GM19438 (cell line): ENCODE data around the gene ADGRL3.
"Not testable (repeated sequence)": the region's sequence is repeated elsewhere in the genome, so short reads cannot be mapped to it uniquely, and the experiment has no call there.

Experiments used
- ATAC-seq: cut with Tn5 transposase; IDR thresholded peaks from one replicate; pipeline ENCODE4 v1.9.1; 2021; ENCODE audit warnings: low read depth; ENCODE audit not compliant: unreplicated experiment

Gene ADGRL3

DNA sequence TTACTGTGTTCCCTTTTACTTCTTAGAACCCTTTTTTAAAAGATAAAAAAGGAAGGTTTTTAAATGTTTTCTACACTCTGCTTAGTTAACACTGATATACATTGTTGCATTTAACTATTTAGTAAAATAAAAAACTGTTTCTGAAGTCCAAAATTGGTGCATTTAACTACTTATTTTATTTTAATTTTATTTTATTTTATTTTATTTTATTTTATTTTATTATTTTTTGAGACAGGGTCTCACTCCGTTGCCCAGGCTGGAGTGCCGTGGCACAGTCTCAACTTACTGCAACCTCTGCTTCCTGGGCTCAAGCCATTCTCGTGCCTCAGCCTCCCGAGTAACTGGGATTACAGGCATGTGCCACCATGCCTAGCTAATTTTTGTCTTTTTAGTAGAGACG is 652.0 kb downstream of the ADGRL3 start:
- not testable (repeated sequence) for ATAC-seq

DNA sequence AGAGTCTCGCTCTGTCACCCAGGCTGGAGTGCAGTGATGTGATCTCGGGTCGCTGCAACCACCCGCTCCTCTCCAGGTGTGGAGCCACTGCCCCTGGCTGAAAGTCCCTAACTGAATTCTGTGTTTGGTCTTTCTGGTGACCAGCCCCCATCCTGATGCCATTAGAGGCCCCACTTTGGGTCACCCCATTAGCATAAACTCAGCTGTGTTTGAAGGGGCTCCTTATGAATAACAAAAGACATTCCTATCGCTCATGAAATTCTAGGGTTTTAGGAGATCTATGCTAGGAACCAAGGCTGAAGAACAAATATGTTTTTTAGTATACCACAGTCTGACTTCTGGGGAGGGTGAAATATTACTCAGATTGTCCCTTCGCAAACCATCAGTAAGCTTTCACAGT is 652.9 kb downstream of the ADGRL3 start:
- no peak for ATAC-seq

DNA sequence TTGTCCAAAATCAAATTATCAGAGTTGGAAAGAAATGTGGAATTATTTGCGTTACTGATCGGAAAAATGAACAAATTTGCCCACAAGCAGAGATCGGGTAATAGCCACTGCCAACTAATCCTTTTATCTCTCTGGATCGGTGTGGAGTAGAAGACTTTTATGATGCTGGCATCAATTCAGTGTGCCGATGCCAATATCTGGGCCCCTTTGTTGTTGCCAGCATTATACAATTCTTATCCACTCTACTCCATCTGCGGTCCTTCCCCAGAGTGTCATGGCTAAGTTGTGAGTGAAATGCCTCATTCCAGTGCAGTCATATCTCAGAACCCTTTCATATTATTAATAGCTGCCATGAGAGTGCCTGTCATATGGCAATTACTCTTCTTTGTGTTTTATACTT is 660.2 kb downstream of the ADGRL3 start:
- ATAC-seq, result no peak

DNA sequence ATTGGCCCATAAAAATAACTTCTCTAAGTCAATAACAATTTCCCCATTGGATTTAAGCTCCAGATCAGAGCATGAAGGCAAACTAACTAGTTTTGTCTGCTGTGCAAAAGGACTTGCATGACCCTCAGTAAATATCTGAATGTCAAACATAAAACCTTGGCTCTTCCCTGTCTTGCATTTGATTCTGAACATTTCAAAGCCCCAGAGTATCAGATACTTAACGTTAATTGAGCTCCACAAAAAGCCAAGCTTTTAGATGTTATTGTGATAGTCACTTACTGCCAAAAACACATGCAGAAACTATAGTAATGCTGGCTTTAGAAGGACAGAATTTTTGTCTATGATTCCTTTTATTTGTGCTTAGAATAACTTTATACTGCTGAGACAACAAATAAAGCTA is 664.2 kb downstream of the ADGRL3 start:
- no peak for ATAC-seq

DNA sequence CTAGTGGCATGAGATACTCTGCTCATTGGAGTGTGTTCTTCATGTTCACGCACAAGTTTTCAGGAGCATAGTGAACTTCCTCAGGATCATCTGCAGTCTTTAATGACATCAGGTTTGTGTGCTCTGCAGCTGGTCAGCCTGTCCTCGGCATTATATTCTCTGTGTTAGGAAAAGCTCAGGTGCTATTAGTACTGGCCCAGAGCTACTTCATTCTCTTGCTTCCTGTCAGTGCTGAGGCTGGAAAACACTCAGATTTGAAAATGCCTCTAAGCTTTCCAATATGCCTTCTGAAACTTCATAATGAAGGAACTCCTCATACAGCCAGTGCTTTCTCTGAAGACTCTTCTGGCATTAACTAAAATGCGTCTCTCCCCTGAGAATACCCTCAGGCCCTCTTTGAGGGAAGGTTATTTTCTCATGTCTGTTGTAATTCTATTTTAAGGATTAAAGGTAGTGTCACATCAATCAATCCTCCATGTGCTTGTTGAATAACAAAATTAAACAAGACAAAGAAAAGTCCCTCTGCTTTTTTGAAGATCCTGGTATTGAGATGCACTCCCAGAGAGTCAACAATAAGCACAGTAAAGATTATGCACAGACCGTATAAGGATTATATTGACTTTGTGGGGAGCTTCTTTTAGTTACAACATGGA is 666.4 kb downstream of the ADGRL3 start:
- ATAC-seq, result no peak

DNA sequence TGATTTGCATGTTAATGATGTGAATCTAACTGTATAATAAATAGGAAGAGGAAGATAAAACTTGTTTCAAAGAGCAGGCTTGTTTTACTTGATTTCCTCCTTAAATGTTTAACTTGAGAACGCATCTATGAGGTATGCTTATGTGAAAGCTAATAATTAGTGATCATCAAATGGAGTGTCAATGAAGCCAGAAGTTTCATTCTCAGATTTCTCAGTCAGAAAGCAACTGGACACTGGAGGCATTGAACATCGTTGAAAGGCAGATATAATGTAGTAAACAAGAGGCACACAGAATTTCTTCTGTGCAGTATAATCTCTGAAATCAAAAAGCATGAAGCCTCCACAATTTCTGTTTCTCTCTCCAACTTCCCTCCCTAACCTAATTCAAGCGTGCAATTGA is 672.9 kb downstream of the ADGRL3 start:
- ATAC-seq, result no peak

DNA sequence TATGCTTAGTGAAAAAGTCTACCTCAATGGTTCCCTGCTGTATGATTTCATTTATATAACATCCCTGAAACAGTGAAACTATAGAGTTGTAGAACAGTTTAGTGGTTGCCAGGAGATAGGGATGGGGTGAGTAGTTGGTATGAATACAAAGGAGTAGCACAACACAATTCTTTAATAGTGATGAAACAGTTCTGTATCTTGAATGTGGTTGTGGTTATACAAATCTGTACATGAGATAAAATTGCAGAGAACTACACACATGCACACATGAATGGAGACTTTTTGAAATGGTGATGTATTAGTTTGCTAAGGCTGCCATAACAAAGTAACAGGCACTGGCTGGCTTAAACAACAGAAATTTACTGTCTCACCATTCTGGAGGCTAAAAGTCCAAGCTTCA is 677.1 kb downstream of the ADGRL3 start:
- ATAC-seq, result no peak

DNA sequence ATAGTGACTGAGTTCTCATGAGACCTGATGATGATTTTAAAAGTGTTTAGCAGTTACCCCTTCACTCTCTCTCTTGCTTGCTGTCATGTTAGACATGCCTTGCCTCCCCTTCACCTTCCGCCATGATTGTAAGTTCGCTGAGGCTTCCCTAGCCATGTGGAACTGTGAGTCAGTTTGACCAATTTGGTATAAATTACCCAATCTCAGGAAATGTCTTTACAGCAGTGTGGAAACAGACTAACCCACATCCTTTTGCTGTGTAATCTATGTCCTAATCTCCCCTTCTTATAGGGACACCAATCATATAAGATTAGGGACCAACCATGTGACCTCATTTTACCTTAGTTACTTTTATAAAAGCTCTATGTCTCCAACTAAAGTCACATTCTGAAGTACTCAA is 677.8 kb downstream of the ADGRL3 start:
- no peak for ATAC-seq

DNA sequence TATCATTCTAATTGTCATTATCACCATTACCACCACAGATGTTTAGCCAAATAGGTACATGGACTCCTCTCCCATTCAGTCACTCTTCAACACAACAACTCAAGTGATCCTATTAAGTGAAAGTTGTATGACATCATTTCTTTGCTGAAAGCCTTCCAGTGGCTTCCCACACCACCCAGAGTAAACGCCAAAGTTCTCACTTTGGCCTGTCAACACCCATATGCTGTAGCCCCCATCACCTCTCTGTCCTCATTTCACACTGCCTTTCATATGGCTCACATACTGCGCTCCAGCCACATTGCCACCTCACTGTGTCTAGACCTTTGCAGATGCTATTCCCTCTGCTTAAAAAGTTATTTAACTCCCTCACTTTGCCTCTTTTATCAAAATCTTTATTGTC is 682.3 kb downstream of the ADGRL3 start:
- ATAC-seq, result no peak

DNA sequence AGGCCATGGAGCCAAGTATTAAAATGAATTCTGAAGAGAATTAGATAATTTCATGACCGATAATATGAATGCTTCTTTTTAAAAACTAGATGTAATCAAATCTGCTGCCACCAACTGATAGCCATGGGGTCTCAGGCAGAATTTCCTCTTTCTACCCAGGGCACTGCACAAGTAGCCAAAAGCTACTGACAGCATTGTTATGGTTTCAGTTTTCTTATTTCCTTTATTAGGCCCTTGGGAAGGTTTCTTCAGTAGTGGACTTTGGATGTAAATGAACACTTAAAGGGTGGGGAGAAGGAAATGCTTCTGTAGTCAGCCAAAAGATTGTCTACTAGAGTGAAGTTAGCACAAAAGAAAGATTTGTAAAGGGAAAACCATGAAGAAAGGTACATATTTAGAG is 686.0 kb downstream of the ADGRL3 start:
- ATAC-seq, result no peak

DNA sequence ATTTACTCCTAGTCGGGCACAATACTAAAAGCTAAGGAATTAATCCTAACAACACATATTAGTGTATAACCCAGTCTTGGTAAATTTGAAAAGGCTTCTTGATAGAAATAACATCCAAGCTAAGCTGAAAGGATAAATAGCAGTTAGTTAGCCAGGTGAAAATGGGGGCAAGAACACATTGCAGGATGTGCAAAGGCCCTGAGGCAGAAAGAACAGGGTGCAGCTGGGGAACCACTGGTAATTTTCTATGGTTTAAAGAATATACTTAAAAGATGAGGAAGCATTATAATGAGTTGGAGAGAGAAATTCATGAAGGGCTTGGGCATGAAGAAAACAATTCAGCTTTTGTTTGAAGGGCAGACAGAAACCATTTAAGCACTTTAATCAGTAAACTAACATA is 689.0 kb downstream of the ADGRL3 start:
- ATAC-seq, result no peak

DNA sequence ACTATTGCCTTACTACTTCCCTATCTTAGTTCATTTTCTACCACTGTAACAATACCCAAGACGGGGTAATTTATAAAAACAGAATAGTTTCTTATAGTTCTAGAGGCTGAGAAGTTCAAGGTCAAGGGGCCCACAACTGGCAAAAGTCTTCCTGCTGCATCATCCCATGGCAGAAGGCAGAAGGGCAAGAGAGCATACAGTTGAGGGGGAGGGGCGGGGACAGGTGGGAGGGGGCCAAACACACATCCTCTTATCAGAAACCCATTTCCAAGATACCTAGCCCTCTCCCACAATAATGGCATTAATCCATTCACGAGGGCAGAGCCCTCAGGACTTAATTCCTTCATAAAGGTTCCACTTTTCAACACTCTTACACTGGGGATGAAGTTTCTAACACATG is 690.2 kb downstream of the ADGRL3 start:
- ATAC-seq, result no peak

DNA sequence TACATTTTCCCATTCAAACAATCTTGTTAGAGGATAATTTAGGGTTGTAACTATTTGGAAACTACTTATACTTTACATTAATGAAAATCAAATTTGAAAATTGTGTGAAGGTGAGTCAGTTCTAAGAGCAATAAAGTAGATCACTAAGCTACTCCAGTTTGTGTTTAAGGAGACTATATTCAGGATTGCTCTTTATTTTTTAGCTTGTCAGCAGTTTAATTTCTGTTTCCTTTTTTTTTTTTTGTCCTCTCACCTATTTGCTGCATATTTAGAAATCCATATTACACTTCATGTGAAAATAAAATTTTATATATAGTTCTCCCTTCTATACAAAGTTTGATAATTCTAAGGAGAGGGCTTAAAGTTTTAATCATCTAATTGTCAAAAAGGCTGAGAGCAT is 691.8 kb downstream of the ADGRL3 start:
- no peak for ATAC-seq

DNA sequence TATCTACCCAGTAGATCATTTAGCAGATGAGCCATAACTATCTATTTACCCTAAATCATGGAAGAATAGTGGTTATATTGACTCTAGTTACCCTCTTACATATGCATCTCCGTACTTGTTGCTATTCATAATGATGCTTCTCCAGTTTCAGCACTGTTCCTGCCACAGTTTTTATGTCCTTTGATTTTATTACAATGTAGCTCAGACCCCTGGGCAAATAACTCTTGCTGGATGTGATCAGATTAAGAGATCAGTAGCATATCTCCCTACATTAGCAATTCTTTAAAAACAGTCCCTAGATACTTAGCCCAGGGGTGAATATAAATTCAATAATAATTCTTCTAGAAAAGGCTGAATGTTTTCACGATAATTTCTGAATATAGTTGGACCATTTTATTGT is 696.5 kb downstream of the ADGRL3 start:
- no peak for ATAC-seq

DNA sequence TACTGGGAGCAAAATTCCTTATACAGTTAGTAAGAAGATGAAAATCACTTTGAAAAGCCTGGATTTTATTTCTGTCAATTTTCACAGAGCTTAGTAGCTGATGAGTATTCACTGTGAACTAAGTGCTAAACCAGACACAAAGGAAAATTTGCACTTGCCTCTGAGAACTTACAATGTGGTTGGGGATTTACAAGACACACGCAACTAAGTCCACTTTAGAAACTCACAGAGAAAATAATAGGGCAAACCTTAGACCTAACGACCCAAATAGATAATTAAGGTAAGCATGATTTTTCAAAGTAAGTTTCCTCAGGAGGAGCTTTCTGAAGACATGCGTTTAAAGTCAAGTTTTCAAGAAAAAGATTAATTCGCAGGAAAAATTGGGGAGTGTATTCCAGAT is 708.9 kb downstream of the ADGRL3 start:
- no peak for ATAC-seq

DNA sequence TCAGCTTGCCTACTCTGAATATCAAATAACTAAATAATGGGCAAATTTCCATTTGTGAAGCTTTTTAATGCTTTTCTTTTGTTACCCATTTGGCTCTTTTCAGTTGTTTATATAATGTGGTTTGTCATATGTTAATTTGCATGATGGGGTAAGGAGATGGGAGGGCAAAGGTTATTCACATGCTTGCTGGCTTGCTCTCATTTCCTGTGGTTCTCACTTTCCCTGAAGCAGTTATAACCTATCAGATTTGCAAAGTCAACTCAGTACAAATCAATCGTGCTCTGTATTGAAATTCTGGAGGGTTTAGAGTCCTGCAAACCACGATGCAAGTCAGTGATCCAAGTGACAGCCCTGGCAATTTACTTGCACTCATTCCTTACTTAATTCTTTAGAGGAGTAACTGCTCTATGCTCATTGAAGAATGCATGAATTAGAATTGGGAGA is 711.2 kb downstream of the ADGRL3 start:
- no peak for ATAC-seq

DNA sequence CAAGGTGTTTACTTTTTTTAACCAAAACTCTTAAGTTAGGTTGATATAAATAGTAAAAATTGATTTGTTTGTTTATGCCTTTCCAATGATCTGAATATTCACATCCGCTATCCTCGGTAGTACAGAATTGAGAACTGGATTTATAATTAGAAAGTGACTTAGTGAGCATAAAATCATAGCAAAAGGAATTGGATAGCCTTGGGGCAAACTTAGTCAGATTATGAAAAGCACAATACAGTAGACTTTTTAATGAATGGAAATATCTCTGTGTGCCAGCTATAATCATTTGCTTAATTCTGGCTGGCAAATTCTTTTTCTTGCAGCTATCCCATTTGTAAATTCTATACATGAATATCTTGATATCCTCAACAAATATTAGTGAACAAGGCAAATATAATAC is 713.5 kb downstream of the ADGRL3 start:
- no peak for ATAC-seq

DNA sequence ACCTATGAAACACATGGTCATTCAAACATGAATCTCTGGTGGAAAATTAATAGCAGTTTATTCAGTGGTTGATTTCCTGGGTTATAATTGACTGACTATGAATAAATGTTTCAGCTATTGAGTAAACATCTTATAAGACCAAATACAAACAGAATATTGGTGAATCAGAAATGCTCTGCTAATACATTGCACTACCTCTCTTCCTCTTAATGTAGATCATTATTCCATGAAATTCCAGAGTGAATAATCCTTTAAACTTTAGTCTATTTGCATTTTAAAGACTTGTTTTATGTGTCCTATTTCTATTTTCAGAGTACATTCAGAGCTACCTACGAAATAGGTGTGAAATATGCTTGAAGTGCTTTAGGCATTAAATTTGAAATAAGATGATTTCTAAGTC is 715.4 kb downstream of the ADGRL3 start:
- ATAC-seq, result no peak

DNA sequence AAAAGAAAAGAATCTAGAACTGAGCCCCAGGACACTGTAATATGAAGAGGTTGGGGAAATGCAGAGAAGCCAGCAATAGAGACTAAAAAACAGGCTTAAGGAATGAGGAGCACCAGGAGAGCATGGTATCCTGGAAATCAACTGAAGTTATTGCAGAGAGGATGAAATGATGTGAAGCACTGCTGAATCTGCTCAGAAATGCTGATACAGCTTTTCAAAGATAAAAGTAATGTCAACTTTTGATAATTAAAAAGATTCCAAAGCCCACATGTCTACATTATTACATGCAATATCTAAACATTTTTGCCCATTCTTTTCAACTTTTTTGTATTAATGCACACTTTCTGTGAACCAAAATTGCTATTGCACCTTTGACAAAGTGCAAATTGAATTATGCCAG is 718.4 kb downstream of the ADGRL3 start:
- no peak for ATAC-seq

DNA sequence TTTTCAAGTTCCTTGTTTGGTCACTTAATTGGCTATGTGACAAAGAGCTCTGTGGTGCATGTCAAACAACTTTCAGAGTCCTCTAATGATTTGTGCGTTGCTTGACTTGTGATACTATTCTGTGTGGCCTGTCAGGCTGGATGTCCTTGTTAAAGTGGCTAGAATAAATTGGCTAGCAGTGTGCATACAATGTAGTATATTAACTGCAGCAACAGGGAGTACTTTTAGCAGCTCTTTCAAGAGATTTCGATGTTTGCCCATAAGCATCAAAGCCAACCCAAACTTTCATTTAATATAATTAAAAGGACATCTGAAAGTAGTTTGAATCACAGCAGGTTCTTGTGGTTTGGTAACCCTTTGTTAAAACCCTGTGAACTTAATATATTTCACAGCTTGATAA is 718.9 kb downstream of the ADGRL3 start:
- ATAC-seq, result no peak

DNA sequence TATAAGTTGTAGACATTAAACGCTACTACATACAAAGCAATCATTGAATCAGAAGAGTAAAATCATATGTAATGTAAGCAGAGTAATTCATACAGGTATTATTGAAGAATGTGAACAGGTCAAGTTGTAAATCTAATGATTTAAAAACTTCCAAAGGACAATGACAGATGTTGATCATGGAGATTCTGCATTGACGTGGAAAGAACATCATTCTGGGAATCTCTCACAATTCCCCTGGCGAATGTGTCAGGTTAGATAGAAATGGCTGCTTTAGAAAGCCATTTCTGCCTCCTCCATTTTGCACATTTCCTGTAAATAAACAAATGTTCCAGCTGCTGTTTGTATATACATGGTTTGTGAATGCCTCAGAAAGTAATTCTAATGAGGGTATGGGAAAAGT is 719.4 kb downstream of the ADGRL3 start:
- ATAC-seq, result no peak

DNA sequence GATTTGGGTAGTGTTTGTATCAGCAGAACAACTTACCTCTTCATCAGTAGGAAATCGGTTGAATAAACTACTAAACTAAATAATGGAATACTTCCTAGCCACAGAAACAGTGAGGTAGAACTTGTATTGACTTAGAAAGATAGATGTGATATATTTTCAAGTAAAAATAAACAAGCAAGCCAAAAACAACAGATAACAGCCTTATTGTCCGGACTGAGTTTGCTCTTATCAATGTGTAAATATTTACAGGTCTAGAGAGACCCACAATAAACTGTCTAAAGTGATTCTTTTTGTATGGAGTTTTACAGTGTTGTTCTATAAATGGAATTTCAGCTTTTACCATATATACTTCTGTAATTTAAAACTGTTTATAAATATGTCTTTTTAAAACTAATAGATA is 721.8 kb downstream of the ADGRL3 start:
- ATAC-seq, result no peak

DNA sequence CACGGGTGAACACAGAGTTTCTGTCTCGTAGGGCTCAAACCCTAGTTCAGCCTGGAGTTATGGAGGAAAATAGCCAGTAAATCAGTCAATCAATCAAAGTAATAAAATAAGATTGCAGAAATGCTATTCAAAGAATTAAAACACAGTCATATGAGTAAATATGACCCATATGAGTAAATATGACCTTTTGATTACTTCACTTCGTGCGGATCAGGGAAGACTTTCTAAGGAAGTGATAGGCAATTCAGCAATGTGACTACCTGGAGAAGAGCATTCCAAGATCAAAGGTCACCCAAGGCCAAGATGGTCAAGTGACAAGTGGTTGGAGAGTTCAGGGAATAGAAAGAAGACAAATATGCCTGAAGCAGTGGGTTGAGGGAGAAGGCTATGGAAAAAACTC is 722.6 kb downstream of the ADGRL3 start:
- ATAC-seq, result no peak
